D721Med (cell line): Measurements from ENCODE around the gene XKR7.
"Not testable (repeated sequence)": the region's sequence is repeated elsewhere in the genome, so short reads cannot be mapped to it uniquely, and the experiment has no call there.

Experiments used
- DNase-seq: peaks from one replicate; pipeline ENCODE4 v3.0.0; 2011; ENCODE audit warnings: low spot score; ENCODE audit not compliant: insufficient read length
- FAIRE-seq: peaks from 2 replicates; lab custom pipeline; 2011; peaks lifted over from hg19 to GRCh38; lab: Jason Lieb, UNC
- CTCF ChIP-seq: IDR thresholded peaks from 2 replicates; pipeline ENCODE4 v1.5.1; 2012; ENCODE audit warnings: mild to moderate bottlenecking, control low read depth; ENCODE audit not compliant: insufficient read depth; ENCODE audit errors: missing control alignments

XKR7 gene

GRCh38 chr20:31967830-31968249 is at the start of gene XKR7:
Gene XKR7, plus strand, starts transcription at chr20:31968151. Its CDS starts 25 bp downstream, at chr20:31968176.
- peak; percentile 73 for DNase-seq
- no peak for FAIRE-seq
- TF ChIP-seq CTCF = no peak

- no peak for DNase-seq
- FAIRE-seq = no peak
- no peak for TF ChIP-seq CTCF
Observed at GRCh38 chr20:31918466-31919105, 49.4 kb upstream of the XKR7 start.

GRCh38 chr20:31919410-31920155 is 48.4 kb upstream of the XKR7 start:
- no peak for FAIRE-seq
- no peak for TF ChIP-seq CTCF
- DNase-seq = no peak

GRCh38 chr20:31920275-31920855 is 47.6 kb upstream of the XKR7 start:
- no peak for TF ChIP-seq CTCF
- DNase-seq = no peak
- no peak for FAIRE-seq

GRCh38 chr20:31921480-31921879 is 46.5 kb upstream of the XKR7 start:
- not testable (repeated sequence) for FAIRE-seq, DNase-seq

- FAIRE-seq (no peak), DNase-seq (no peak)
- TF ChIP-seq CTCF = no peak
Observed at GRCh38 chr20:31922181-31922580, 45.8 kb upstream of the XKR7 start.

- FAIRE-seq = no peak
- DNase-seq = no peak
- no peak for TF ChIP-seq CTCF
Observed at GRCh38 chr20:31922588-31922987, 45.4 kb upstream of the XKR7 start.
